Gastrocnemius medialis (tissue), 4 donors: ENCODE results near the gene RFWD3. TPM values are rescaled to one million over a fixed set of nuclear protein-coding genes. Genes with fewer than 3 reads are reported as not detected.

ENCODE experiments used
- ATAC-seq, 2 donors: fragments of 150-250 bp; one replicate each; pipeline ENCODE4 v1.9.1; 2016
- DNase-seq, 2 donors: peaks; one replicate each; pipeline ENCODE4 v3.0.0-alpha.2; 2019
- H3K27ac ChIP-seq, 4 donors: fragments of 200-600 bp; sonication (generic); 1 replicate in 1 of 4; 2 replicates in 3 of 4; pipeline ENCODE4 v1.5.1; 2016 to 2018; ENCODE audit warnings: mild to moderate bottlenecking in 2 of 4, moderate library complexity in 1 of 4
- H3K27me3 ChIP-seq, 3 donors: fragments of 200-600 bp; sonication (generic) in 2 of 3; 1 replicate in 1 of 3; 2 replicates in 2 of 3; pipeline versions ENCODE4 v1.5.1 to v1.6.0; 2016 to 2019; ENCODE audit warnings: mild to moderate bottlenecking in 1 of 3, moderate library complexity in 1 of 3
- H3K36me3 ChIP-seq, 2 donors: fragments of 200-600 bp; sonication (generic) in 1 of 2; one replicate each; pipeline ENCODE4 v1.5.1; 2017 to 2018
- H3K4me1 ChIP-seq, 2 donors: fragments of 200-600 bp; sonication (generic) in 1 of 2; one replicate each; pipeline ENCODE4 v1.5.1; 2016 to 2017; ENCODE audit warnings: mild to moderate bottlenecking in 2 of 2
- H3K4me3 ChIP-seq, 4 donors: fragments of 200-600 bp; sonication (generic) in 3 of 4; 1 replicate in 1 of 4; 2 replicates in 3 of 4; pipeline ENCODE4 v1.5.1; 2016 to 2019; ENCODE audit warnings: mild to moderate bottlenecking in 2 of 4
- H3K9me3 ChIP-seq, 3 donors: fragments of 200-600 bp; sonication (generic) in 2 of 3; 1 replicate in 1 of 3; 2 replicates in 2 of 3; pipeline ENCODE4 v1.5.1; 2016 to 2019
- CTCF ChIP-seq, 5 experiments: fragments of 450-650 bp in 3 of 5; fragments of 200-600 bp in 2 of 5; sonication (generic) in 2 of 5; IDR thresholded peaks in 4 of 5; conservative IDR thresholded peaks in 1 of 5; 1 replicate in 4 of 5; 2 replicates in 1 of 5; pipeline ENCODE4 v1.5.1; 2016 to 2019; ENCODE audit warnings: antibody characterized with exemption in 5 of 5, mild to moderate bottlenecking in 3 of 5, moderate library complexity in 3 of 5
- POLR2A ChIP-seq, 2 donors: fragments of 450-650 bp; IDR thresholded peaks; one replicate each; pipeline ENCODE4 v1.6.1; 2017; ENCODE audit warnings: antibody characterized with exemption in 2 of 2, mild to moderate bottlenecking in 2 of 2, moderate library complexity in 2 of 2
- in situ Hi-C, 4 donors: fragments of 200-750 bp; cut with MboI; loops; one replicate each; pipeline versions ENCODE4 v1.15.0 to v1.8.0; 2017; ENCODE audit warnings: low sequenced_read_pairs in 4 of 4
- intact Hi-C: fragments of 100-400 bp; cut with DNase I; formaldehyde crosslinking; loops from one replicate; pipeline ENCODE4 v1.15.1; 2023; ENCODE audit warnings: low total_unique reads
- total RNA-seq, 4 donors: library from RNA; depleted of rRNA; stranded (reverse); fragments of >200 nt; gene quantifications; one replicate each; pipeline versions ENCODE4 v1.1.0 to v1.2.3, GENCODE V29; 2016

The RFWD3 gene
- total RNA-seq, 4 donors from 2014 or later = 2.5 to 7.1 (median 4.1) TPM

- DNase-seq (no peak), ATAC-seq (no peak)
- H3K36me3 ChIP-seq = no peaks in the 10 kb centered on the region
- H3K27me3 ChIP-seq = no peaks in the 10 kb centered on the region
- in situ Hi-C loops (no loop called here), intact Hi-C loops (no loop called here)
- no peak for TF ChIP-seq POLR2A (IDR thresholded peaks at IDR 0.05)
- H3K4me1 ChIP-seq = peaks cover 44 to 60% of the 10 kb centered on the region in 2 donors
- peak overlapping the region in 3 of 4 donors; percentile 14 to 80 (median 44) for H3K27ac ChIP-seq
- no peaks in the 10 kb centered on the region for H3K9me3 ChIP-seq
- no peak overlapping the region for H3K4me3 ChIP-seq
Measured at GRCh38 chr16:74578433-74578832, 88.2 kb downstream of the RFWD3 start.

GRCh38 chr16:74577882-74578366, 88.8 kb downstream of the RFWD3 start:
- H3K27ac ChIP-seq = peak overlapping the region; percentile 3 to 80 (median 29)
- H3K27me3 ChIP-seq = no peaks in the 10 kb centered on the region
- TF ChIP-seq POLR2A (IDR thresholded peaks at IDR 0.05) = no peak
- H3K9me3 ChIP-seq = no peaks in the 10 kb centered on the region
- no peak overlapping the region for H3K4me3 ChIP-seq
- intact Hi-C loops (no loop called here), in situ Hi-C loops (no loop called here)
- DNase-seq = no peak
- ATAC-seq = no peak
- H3K36me3 ChIP-seq = no peaks in the 10 kb centered on the region
- H3K4me1 ChIP-seq = peaks cover 44 to 57% of the 10 kb centered on the region in 2 donors

GRCh38 chr16:74575807-74576643, 90.7 kb downstream of the RFWD3 start:
- H3K36me3 ChIP-seq = no peaks in the 10 kb centered on the region
- intact Hi-C loops = no loop called here
- peak overlapping the region in 1 of 4 donors; percentile 20 for H3K4me3 ChIP-seq
- H3K4me1 ChIP-seq = peaks cover 47 to 51% of the 10 kb centered on the region in 2 donors
- no peaks in the 10 kb centered on the region for H3K27me3 ChIP-seq
- H3K9me3 ChIP-seq = no peaks in the 10 kb centered on the region
- H3K27ac ChIP-seq = peak overlapping the region; percentile 68 to 77 (median 72)
- ATAC-seq (peak; percentile 71 to 87), DNase-seq (peak in 1 of 2 donors; percentile 25)
- in situ Hi-C loops = no loop called here
- no peak for TF ChIP-seq CTCF (IDR thresholded peaks at IDR 0.05 in 4 of 5, conservative IDR thresholded peaks at IDR 0.05 in 1 of 5)
- no peak for TF ChIP-seq POLR2A (IDR thresholded peaks at IDR 0.05)

- no peaks in the 10 kb centered on the region for H3K9me3 ChIP-seq
- DNase-seq (no peak), ATAC-seq (peak; percentile 20 to 32)
- no peaks in the 10 kb centered on the region for H3K27me3 ChIP-seq
- H3K36me3 ChIP-seq = no peaks in the 10 kb centered on the region
- peaks cover 44 to 46% of the 10 kb centered on the region in 2 donors for H3K4me1 ChIP-seq
- in situ Hi-C loops (no loop called here), intact Hi-C loops (no loop called here)
- H3K27ac ChIP-seq = peak overlapping the region; percentile 68 to 77 (median 72)
- peak overlapping the region in 1 of 4 donors; percentile 20 for H3K4me3 ChIP-seq
- no peak for TF ChIP-seq CTCF (IDR thresholded peaks at IDR 0.05 in 4 of 5, conservative IDR thresholded peaks at IDR 0.05 in 1 of 5)
- TF ChIP-seq POLR2A (IDR thresholded peaks at IDR 0.05) = no peak
Measured at GRCh38 chr16:74575175-74575806, 91.4 kb downstream of the RFWD3 start.

GRCh38 chr16:74574146-74574545, 92.5 kb downstream of the RFWD3 start:
- Histone ChIP-seq H3K9me3 (no peaks in the 10 kb centered on the region), H3K27me3 (no peaks in the 10 kb centered on the region), H3K36me3 (no peaks in the 10 kb centered on the region), H3K4me1 (peaks cover 43 to 52% of the 10 kb centered on the region in 2 donors), H3K4me3 (no peak overlapping the region), H3K27ac (no peak overlapping the region)
- ATAC-seq = no peak
- TF ChIP-seq CTCF (IDR thresholded peaks at IDR 0.05 in 4 of 5, conservative IDR thresholded peaks at IDR 0.05 in 1 of 5) (no peak), POLR2A (IDR thresholded peaks at IDR 0.05) (no peak)
- DNase-seq = no peak
- in situ Hi-C loops = no loop called here
- intact Hi-C loops = no loop called here
